GM19463 (cell line): ENCODE measurements around the gene PGLYRP1.

Experiments
- ATAC-seq: cut with Tn5 transposase; IDR thresholded peaks from one replicate; pipeline ENCODE4 v1.9.1; 2021; ENCODE audit warnings: mild to moderate bottlenecking, moderate library complexity; ENCODE audit not compliant: unreplicated experiment

The PGLYRP1 gene

DNA sequence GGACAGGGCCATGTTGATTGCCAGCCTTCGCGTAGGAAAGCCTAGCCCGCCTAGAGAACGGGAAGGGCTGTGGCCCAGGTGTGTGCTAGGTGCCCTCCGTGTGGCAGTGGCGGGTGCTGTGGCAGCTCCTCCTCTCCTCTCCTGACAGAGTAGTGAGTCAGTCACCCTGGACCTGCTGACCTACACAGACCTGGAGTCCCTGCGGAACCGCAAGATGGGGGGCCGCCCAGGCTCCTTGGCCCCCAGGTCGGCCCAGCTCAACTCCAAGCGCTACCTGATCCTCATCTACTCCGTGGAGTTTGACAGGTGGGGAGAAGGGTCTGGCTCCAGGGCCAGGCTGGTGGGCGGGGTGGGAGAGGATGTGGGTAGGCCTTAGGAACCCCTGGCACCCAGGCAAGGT, 16.4 kb downstream of the PGLYRP1 start:
- ATAC-seq, result no peak

DNA sequence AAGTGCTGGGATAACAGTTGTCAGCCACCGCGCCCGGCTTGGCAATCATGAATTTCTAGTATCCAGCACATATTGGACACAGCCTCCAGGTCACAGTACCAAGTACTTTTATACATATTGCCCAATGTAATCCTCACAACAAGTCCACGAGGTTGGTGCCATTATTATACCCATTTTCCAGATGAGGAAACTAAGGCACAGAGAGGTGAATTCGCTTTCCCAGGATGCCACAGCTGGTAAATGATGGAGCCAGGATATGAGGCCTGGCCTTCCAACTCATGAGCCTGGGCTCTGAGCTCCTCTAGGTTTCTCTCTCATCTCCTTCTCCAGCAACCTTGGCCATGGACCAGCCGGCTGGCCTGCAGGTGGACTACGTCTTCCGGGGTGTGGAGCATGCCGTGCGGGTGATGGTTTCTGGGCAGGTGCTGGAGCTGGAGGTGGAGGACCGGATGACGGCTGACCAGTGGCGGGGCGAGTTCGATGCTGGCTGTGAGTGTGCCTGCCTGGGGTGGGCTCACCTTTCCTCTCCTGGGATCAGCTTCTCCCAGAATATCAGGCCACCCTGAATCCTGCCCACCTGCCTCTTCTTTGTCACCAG, 20.1 kb downstream of the PGLYRP1 start:
- no peak for ATAC-seq

GRCh38 chr19:46000491-46001246, 22.2 kb downstream of the PGLYRP1 start:
- ATAC-seq, result no peak

- no peak for ATAC-seq
Measured at GRCh38 chr19:45999653-46000121, 23.2 kb downstream of the PGLYRP1 start.

DNA sequence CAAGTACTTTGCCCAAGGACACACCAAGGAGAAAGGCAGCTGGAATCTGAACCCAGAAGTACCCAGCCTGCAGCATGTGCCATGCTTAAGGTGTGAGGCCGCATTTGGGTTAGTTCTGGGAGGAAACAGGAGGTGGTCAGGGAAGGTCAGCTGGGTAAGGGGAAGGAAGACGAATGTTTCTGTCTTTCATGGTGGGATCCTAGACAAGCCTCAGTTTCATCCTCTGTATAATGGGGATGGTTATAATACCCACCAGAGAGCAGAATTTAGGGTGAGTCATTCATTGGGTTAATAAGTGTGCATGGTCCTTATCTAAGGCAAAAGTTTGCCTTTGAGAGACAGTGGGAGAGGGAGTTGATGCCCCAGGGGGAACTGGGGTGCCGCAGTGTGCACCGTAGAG, 24.0 kb downstream of the PGLYRP1 start:
- ATAC-seq, result no peak

DNA sequence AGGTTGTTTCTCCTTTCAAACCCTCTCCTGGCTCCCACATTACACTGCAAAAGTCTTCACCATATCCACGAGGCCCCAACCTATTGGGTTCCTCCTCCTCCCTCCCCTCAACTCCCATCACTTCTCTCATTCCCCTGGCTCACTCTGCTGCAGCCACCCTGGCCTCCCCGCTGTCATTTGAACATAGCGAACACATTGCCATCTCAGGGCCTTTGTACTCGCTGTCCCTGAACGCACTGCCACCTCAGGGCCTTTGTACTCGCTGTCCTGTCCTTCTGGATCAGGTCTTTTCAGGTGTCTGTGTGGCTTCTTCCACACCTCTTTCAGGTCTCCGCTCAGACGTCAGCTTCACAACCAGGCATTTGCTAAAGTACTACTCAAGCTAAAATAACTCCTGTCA, 25.9 kb downstream of the PGLYRP1 start:
- no peak for ATAC-seq

DNA sequence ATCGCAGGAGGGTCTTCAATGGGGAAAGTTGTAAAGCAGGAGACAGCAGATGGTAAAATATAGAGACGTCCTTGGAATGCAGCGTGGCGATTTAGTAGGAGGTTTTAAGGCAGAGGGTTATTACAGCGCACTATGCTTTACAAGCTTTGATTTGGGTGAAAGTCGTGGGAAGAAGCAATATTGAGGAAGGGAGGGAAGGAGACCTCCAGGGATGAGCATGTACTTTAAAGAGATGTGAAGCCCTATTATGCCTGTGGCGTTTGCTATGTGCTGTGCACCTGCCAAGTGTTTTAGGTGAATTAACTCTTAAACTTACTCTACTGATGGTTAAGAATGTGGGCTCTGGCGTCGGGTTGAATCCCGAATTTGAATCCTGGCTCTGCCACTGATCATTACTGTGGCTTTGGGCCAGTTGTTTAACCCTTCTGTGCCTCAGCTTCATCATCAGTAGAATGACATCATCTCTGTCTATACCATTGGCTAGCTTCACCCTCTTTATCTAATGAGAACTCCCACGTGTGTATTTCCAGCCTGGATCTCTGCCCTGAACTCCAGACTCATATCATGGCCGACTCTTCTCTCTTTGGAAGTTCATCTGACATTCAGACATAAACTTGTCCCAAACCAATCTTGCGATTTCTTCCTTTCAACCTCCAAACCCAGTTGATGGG, 27.0 kb downstream of the PGLYRP1 start:
- ATAC-seq, result no peak

DNA sequence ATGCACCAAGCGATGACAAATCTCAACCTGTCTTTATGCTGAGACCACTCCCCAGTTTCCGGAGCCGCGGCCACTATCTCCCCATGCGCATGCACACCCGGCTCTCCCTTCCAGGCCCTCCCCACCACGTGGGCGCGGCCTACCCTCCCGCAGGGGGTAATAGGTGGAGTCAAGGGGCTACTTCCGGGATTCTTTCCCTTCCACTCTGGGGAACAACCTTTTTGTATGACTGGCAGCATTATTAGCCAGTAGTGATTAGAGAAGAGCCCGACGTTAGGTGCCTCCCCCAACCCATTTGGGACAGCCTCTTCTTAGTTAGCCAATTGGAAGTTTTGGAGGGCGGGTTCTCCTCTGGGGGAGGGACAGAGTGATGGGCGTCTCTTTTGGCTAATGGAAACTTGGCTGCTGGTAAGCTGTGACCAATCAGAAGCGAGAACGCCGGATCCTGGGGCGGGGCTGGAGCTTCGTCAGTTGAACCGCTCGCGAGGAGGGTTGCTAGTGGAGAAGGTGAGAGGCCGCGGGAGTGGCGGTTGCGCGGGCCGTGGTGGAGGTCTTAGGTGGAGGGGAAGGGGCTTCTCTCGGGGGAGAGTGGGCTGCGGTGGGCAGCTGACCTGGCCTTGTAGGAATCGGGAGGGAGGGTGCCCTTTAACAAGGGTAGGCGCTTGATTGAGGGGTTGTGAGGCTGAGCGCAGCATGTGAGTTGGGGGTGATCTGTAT, 27.7 kb downstream of the PGLYRP1 start, which contains the start of gene CCDC61:
TSS of gene CCDC61 (plus strand) at position 470 of the 717 bp plus-strand sequence. CDS start 7,552 bp downstream, outside the sequence.
- ATAC-seq, result peak; percentile 93

DNA sequence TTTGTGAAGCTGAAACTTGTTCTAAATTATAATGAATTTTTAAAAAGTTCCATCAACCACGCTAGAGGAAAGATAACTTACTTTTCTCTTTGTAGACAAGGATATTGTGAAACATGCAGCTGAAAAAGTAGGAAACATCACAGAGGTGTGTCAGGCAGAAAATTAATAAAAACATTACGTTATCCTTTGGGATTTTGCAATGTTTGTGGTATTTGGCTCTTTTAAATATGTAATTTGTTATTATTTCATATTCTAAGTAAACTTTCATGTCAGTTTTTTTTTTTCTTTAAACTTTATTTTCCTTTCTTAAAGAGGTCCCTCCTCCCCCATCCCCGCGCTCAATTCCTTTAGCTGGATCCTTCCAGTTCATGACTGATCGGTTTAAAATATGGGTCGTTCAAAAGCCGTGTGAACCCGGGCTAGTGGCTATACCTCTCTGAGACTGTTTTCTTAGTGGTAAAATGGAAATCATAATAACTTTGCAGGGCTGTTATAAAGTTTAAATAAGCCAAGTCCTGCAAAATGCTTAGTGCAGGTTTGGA, 28.3 kb downstream of the PGLYRP1 start:
- no peak for ATAC-seq

DNA sequence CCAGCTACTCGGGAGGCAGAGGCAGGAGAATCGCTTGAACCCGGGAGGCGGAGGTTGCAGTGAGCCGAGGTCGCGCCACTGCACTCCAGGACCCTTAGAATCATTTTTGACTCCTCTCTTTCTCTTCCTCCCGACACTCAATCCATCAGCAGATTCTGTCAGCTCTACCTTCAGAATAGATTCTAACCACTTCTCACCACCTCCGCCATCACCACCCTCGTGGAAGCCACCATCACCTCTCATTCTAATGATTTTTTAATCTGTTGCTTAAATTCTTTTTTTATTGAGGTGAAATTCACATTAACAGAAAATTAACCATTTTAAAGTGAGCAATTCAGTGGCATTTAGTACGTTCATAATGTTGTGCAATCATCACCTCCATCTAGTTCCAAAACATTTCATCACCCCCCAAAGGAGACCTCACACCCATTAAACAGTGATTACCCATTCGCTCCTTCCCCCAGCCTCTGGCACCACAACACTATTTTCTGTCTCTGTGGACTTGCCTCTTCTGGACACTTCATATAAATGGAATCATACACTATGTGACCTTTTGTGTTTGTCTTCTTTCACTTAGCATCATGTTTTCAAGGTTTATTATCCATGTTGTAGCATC, 32.6 kb downstream of the PGLYRP1 start:
- no peak for ATAC-seq

- no peak for ATAC-seq
Measured at GRCh38 chr19:45985321-45985720, 37.5 kb downstream of the PGLYRP1 start.

DNA sequence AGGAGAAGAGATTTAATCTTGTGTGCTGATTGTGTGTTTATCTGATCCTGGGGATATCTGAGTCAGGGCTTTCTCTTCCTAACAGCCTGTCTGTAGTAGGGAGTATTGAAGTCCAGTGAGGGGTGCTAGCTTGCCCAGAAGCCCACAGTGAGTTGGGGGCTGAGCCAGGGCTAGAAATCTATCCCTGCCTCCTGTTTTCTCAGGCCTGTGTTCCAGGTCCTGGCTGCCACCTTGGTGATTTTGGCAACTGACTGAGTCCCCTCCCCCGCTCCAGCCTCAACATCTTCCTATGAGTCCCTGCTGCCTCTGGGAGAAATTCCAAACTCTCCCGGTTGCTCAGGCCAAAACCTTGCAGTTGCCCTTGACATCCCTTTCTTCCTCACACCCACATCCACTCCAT, 41.5 kb downstream of the PGLYRP1 start:
- no peak for ATAC-seq

DNA sequence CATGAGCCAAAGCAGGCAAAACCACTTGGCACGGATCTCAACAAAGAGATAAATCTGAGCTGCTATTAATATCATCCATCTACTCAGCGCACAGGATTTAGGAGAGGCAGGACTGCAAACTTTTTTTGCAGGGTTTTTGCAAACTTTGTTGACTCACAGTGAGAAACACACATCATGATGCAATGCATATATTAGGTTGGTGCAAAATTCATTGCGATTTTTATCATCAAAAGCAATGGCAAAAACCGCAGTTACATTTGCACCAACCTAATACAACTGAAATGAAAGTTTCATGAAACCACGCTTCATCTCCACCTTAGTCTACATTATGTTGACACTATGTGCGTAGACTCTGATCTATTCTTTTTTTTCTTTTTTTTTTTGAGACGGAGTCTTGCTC, 44.7 kb downstream of the PGLYRP1 start:
- ATAC-seq, result no peak

DNA sequence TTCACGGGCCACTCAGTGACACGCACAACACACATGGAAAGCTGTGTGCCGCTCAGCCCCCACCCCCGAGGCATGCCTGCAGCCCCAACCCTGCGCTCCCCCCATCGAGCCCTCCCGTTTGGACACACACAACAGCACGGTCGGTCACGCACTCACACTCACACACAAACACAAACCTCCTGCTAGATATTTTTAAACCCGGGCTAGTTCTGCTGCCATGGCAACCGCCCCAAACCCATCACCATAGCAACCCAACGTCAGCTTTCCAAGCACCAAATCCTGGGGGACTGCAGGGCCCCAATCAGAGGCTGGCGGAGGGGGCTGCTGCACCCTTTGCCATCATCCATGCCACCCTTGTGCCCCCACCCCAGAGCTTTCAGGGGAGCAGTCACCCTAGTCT, 46.7 kb downstream of the PGLYRP1 start:
- no peak for ATAC-seq

- ATAC-seq, result no peak
Measured at GRCh38 chr19:45975306-45976070, 47.4 kb downstream of the PGLYRP1 start.

DNA sequence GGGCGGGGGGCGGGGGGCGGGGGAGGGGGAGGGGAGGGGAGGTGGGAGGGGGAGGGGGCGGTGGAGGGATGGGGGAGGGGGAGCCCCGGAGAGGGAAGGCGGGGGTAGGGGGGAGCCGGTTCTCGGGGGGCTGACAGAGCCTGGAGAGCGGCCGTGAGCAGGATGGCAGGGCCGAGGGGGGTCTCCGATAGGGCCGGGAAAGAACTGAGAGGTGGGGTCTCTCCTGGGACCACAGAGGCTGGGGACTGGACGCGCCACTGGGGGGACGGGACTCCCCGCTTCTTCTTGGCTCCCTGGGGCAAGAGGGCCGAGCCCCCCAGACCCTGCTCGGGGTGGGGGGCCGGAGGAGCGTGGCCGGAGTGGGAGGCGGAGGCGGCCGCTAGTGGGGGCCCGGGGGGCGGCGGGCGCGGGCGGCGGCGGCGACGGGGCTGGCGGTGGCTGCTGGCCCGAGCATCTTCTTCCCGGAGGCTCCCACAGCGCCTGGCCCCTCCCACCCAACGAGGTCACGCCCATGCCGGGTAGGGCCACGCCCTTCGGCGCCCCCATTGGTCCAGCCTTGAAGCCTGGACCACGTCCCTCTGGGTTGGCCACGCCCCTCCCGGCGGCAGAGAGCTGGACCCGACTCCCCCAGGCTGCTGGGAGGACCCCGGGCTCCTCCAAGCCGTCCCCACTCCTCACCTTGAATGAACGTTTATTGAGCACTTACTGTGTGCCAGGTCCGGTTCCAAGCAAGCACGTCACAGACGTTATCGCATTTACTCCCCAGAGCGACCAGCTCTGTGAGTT, 49.1 kb downstream of the PGLYRP1 start, which contains the start of gene NOVA2:
TSS of gene NOVA2 (minus strand) at position 313 of the 786 bp plus-strand sequence. CDS start 514 bp downstream, outside the sequence.
- ATAC-seq, result no peak

GRCh38 chr19:45972947-45973540, 49.8 kb downstream of the PGLYRP1 start:
- no peak for ATAC-seq
